ENCODE measurements around the gene MISP.

GRCh38 chr19:812747-813218, 61.9 kb downstream of the MISP start:
- TF ChIP-seq ZBTB43 (CRISPR knock-in tag; IDR thresholded peaks at IDR 0.05) (no peak), CTCF (IDR thresholded peaks at IDR 0.05) (no peak), STAT6 (CRISPR knock-in tag; conservative IDR thresholded peaks at IDR 0.05; ENCODE audit: low read depth) (no peak)
